ENCODE data around the gene MYLIP.

Gene MYLIP

DNA sequence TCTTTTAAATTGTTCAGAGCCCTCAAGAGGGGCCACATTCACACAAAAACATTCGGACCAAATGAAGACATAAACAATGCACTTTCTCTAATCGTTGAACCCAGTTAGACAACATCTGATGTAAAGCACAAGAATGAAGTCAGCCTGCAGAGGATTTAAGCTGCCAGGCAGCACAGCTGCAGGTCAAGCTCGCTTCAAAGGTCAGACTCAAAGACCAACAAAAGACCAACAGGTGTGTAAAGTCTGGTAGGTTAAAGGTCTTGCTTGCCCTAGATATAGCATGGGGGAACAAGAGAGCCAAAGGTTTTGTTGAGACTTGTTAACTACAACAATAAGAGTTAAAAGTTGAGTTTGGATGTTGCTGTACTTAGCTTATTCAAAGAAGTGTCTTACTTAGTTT lies 26.7 kb upstream of the MYLIP start:
- H3K4me1 ChIP-seq (ENCODE audit: control insufficient read depth, insufficient read depth, low read length) = peaks cover 7% of the 10 kb centered on the region; the same call in 1 of the 2 replicates
- H3K36me3 ChIP-seq (ENCODE audit: control insufficient read depth in 2 of 2, insufficient read depth in 1 of 2, low read length in 2 of 2) = no peaks in the 10 kb centered on the region
- ChIA-PET POLR2A (interaction anchor here (1.1 kb wide), 1 partner anchor 26 kb away, joined by 5 read pairs; the partner anchor contains the start of gene MYLIP), CTCF (interaction anchor here (0.8 kb wide), 1 partner anchor 81 kb away, joined by 3 read pairs; no protein-coding TSS in a partner anchor)
- TF ChIP-seq SCRT2 (tag by site-specific recombination; IDR thresholded peaks at IDR 0.05) (peak; percentile 23; the same call in 1 of the 2 replicates), ZNF837 (tag by site-specific recombination; IDR thresholded peaks at IDR 0.05) (no peak)
- H3K9me3 ChIP-seq (ENCODE audit: control insufficient read depth, insufficient read depth, low read depth, low read length) = no peaks in the 10 kb centered on the region
- H3K4me3 ChIP-seq (ENCODE audit: low read depth, low read length) = no peak overlapping the region
- no peak overlapping the region for H3K27ac ChIP-seq (ENCODE audit: extremely low read depth, low read depth, low read length)

- CTCF ChIA-PET = no interaction called here
- Histone ChIP-seq H3K36me3 (ENCODE audit: control insufficient read depth in 2 of 2, insufficient read depth in 1 of 2, low read length in 2 of 2) (no peaks in the 10 kb centered on the region), H3K4me3 (ENCODE audit: low read depth, low read length) (no peak overlapping the region), H3K9me3 (ENCODE audit: control insufficient read depth, insufficient read depth, low read depth, low read length) (no peaks in the 10 kb centered on the region), H3K4me1 (ENCODE audit: control insufficient read depth, insufficient read depth, low read length) (peaks cover 17% of the 10 kb centered on the region), H3K27ac (ENCODE audit: extremely low read depth, low read depth, low read length) (no peak overlapping the region)
- TF ChIP-seq MZF1 (tag by site-specific recombination; IDR thresholded peaks at IDR 0.05; ENCODE audit: borderline replicate concordance) (no peak), YY1 (tag by site-specific recombination; IDR thresholded peaks at IDR 0.05) (no peak), ZNF621 (tag by site-specific recombination; IDR thresholded peaks at IDR 0.05) (no peak), PRDM1 (tag by site-specific recombination; IDR thresholded peaks at IDR 0.05) (no peak), KLF9 (tag by site-specific recombination; IDR thresholded peaks at IDR 0.05; ENCODE audit: low read depth) (no peak), ZSCAN23 (tag by site-specific recombination; IDR thresholded peaks at IDR 0.05) (no peak), ZNF529 (tag by site-specific recombination; IDR thresholded peaks at IDR 0.05; ENCODE audit: insufficient replicate concordance) (no peak), ZNF629 (tag by site-specific recombination; IDR thresholded peaks at IDR 0.05) (no peak)
- TF ChIP-seq, protein P1, sequence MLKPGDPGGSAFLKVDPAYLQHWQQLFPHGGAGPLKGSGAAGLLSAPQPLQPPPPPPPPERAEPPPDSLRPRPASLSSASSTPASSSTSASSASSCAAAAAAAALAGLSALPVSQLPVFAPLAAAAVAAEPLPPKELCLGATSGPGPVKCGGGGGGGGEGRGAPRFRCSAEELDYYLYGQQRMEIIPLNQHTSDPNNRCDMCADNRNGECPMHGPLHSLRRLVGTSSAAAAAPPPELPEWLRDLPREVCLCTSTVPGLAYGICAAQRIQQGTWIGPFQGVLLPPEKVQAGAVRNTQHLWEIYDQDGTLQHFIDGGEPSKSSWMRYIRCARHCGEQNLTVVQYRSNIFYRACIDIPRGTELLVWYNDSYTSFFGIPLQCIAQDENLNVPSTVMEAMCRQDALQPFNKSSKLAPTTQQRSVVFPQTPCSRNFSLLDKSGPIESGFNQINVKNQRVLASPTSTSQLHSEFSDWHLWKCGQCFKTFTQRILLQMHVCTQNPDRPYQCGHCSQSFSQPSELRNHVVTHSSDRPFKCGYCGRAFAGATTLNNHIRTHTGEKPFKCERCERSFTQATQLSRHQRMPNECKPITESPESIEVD (tag by site-specific recombination; IDR thresholded peaks at IDR 0.05) = no peak
- POLR2A ChIA-PET = interaction anchor here (0.6 kb wide), 1 partner anchor 25 kb away, joined by 3 read pairs; the partner anchor contains the start of gene MYLIP
Observed at GRCh38 chr6:16103722-16104121, 25.2 kb upstream of the MYLIP start.

DNA sequence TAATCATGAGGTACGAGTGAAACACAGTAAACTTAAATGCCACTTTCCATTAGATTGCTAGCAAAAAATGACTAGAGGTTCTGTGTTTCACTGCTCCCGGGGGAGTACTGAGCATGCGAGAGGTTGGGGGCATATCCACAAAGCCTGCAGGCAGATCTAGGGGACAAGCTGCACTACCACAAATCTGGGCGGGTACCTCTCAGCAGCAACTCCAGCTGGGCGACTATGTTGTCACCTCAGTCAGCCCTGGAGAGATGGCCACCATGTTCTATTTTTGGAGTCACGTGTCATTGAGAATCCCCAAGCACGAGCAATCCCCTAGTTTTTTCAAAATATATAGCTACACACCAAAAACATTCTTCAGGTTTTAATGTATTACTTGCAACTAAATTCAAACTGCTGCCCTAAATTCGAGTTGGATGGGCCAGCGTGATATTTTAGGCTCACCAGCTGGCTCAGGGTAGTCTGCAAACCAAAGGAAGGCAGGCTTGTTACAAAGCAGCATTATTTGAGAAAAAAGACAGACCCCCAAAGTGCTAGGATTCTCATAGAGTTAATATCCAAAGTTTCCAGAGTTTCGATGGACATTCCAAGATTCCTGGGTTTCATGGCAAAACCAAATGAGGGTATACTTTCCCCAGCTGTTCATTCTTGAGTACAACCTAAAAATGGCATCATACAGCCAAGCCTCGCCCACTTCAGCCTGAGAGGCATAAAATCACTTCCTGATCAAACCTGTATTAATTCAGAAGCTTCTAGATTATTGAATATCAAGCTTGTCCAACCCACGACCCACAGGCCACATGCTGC lies 24.1 kb upstream of the MYLIP start:
- no peaks in the 10 kb centered on the region for H3K36me3 ChIP-seq (ENCODE audit: control insufficient read depth in 2 of 2, insufficient read depth in 1 of 2, low read length in 2 of 2)
- H3K27ac ChIP-seq (ENCODE audit: extremely low read depth, low read depth, low read length) = no peak overlapping the region
- CTCF ChIA-PET = interaction anchor here (0.6 to 1.2 kb wide), 4 partner anchors 13 to 173 kb away, joined by 3 to 5 read pairs (median 3); no protein-coding TSS in a partner anchor
- H3K9me3 ChIP-seq (ENCODE audit: control insufficient read depth, insufficient read depth, low read depth, low read length) = no peaks in the 10 kb centered on the region
- TF ChIP-seq YY1 (tag by site-specific recombination; IDR thresholded peaks at IDR 0.05) (0 out of 2 replicates have a peak, but pooled peaks have one; percentile 23), ZNF280D (tag by site-specific recombination; IDR thresholded peaks at IDR 0.05) (no peak)
- H3K4me3 ChIP-seq (ENCODE audit: low read depth, low read length) = no peak overlapping the region
- peaks cover 22% of the 10 kb centered on the region for H3K4me1 ChIP-seq (ENCODE audit: control insufficient read depth, insufficient read depth, low read length)
- POLR2A ChIA-PET = interaction anchor here (0.7 kb wide), 1 partner anchor 24 kb away, joined by 3 read pairs; the partner anchor contains the start of gene MYLIP
